Heart left ventricle (tissue), 13 donors: ENCODE data around the gene MEA1.

Experiments used
- CTCF ChIP-seq, 12 donors: fragments of 200-600 bp; sonication (generic) in 4 of 12; IDR thresholded peaks; one replicate each; pipeline versions ENCODE4 v1.5.0 to v1.8.0; 2018 to 2022; ENCODE audit warnings: antibody characterized with exemption in 12 of 12, mild to moderate bottlenecking in 5 of 12
- POLR2A ChIP-seq, 2 donors: fragments of 450-650 bp; IDR thresholded peaks; one replicate each; pipeline ENCODE4 v1.6.1; 2017; ENCODE audit warnings: antibody characterized with exemption in 2 of 2, mild to moderate bottlenecking in 2 of 2, moderate library complexity in 2 of 2
- donor health status: ischemic (EF 13 %, LVEDD 7.1; RV severe dilation, severe dysfunction).
- donor health status: DM: no; HTN: yes; CAD: no.
- donor health status: DM: no; HTN: no; CAD: no.
- donor health status: ischemic (EF 25% LVEDD 6.9; RV normal size, moderate dysfunction).
- donor health status: ischemic (EF 25% LVEDD 5.7; RV mildly dilated, moderate dysfunction).
- donor health status: ischemic (EF 35%, LVEDD 5.7; RV mildly dilated, moderate dysfunction).
- donor health status: nonischemic (EF 11% LVEDD 7.7; RV severe dilation, severe dysfunction).
- donor health status: DM: yes; HTN: yes; CAD: no.
- donor health status: PGD.
- donor health status: ischemic (EF 29% LVEDD 5.4; RV normal size, mild dysfunction).
- donor health status: nonischemic (EF 23%, LVEDD 6.1; RV moderate dilation, normal function).

DNA sequence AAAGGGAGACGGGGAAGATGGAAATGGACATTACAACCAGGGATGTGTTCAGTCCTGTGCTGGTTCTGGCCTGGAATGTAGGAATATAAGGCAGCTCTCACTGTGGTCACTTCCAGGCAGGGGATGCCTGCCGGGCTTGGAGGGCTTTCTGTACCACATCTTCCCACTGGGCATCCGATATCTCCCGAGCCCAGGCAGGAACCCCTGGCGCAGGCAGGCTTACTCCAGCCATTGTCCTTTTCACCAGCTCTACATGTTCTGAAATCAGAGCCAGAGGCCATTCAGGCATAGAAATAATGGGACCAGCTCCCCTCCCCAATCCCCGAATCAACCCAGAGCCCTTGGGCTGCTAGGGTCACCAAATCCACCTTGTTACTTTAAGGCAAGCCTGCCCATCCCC is 1.4 kb downstream of the MEA1 start:
- TF ChIP-seq CTCF (IDR thresholded peaks at IDR 0.05) (no peak), POLR2A (IDR thresholded peaks at IDR 0.05) (no peak)
